Mesendoderm (in vitro differentiated cells): ENCODE data around the gene HPN.

Experiments
- DNase-seq: peaks from one replicate; pipeline ENCODE4 v3.0.0; 2013
- H2AK5ac ChIP-seq: 2 replicates; pipeline ENCODE4 v1.6.1; 2013; ENCODE audit warnings: low read length, inconsistent platforms
- H2BK120ac ChIP-seq: 2 replicates; pipeline ENCODE4 v1.6.1; 2013; ENCODE audit warnings: low read depth, mild to moderate bottlenecking, low read length, moderate library complexity, mixed read lengths
- H2BK15ac ChIP-seq: replicated peaks from 2 replicates; pipeline ENCODE4 v1.6.1; 2013; ENCODE audit warnings: low read depth, mild to moderate bottlenecking, moderate library complexity
- H2BK5ac ChIP-seq: 2 replicates; pipeline ENCODE4 v1.6.1; 2013; ENCODE audit warnings: low read length, inconsistent platforms
- H3K18ac ChIP-seq: 2 replicates; pipeline ENCODE4 v1.6.1; 2013; ENCODE audit warnings: mild to moderate bottlenecking, low read length, mixed read lengths
- H3K23ac ChIP-seq: one replicate; pipeline ENCODE4 v1.6.1; 2013; ENCODE audit warnings: low read length
- H3K27ac ChIP-seq: 2 replicates; pipeline ENCODE4 v1.5.1; 2013; ENCODE audit warnings: low read depth, mild to moderate bottlenecking, inconsistent platforms, low read length, moderate library complexity
- H3K27me3 ChIP-seq: 2 replicates; pipeline ENCODE4 v1.6.1; 2013; ENCODE audit warnings: low read length, control low read depth, mild to moderate bottlenecking, inconsistent platforms; ENCODE audit not compliant: insufficient read depth, poor library complexity
- H3K36me3 ChIP-seq: 2 replicates; pipeline ENCODE4 v1.6.1; 2013; ENCODE audit warnings: low read length, inconsistent platforms; ENCODE audit not compliant: control insufficient read depth, insufficient read depth
- H3K4ac ChIP-seq: one replicate; pipeline ENCODE4 v1.6.1; 2013; ENCODE audit warnings: low read depth, mild to moderate bottlenecking, low read length, moderate library complexity
- H3K4me1 ChIP-seq: 2 replicates; pipeline ENCODE4 v1.6.1; 2013; ENCODE audit warnings: low read depth, low read length, inconsistent platforms; ENCODE audit not compliant: control insufficient read depth
- H3K4me2 ChIP-seq: 2 replicates; pipeline ENCODE4 v1.6.1; 2013; ENCODE audit warnings: low read length
- H3K4me3 ChIP-seq: 2 replicates; pipeline ENCODE4 v1.5.1; 2013; ENCODE audit warnings: mild to moderate bottlenecking, low read length
- H3K56ac ChIP-seq: one replicate; pipeline ENCODE4 v1.6.1; 2013; ENCODE audit warnings: low read length
- H3K79me1 ChIP-seq: 2 replicates; pipeline ENCODE4 v1.6.1; 2013; ENCODE audit warnings: low read length, inconsistent platforms
- H3K79me2 ChIP-seq: 2 replicates; pipeline ENCODE4 v1.6.1; 2013; ENCODE audit warnings: mild to moderate bottlenecking, low read length; ENCODE audit not compliant: control insufficient read depth, insufficient read depth
- H3K9ac ChIP-seq: 2 replicates; pipeline ENCODE4 v1.6.1; 2013; ENCODE audit warnings: low read length, inconsistent platforms
- H4K5ac ChIP-seq: one replicate; pipeline ENCODE4 v1.6.1; 2013; ENCODE audit warnings: low read length
- H4K8ac ChIP-seq: one replicate; pipeline ENCODE4 v1.6.1; 2013; ENCODE audit warnings: low read depth, mild to moderate bottlenecking, control low read depth, low read length, moderate library complexity
- WGBS: extraction: QIAGEN DNeasy Blood & Tissue Kit; methylation state at CpG from one replicate; pipeline ENCODE4 v1.1.7; 2013; ENCODE audit warnings: low lambda C conversion rate, missing lambda C conversion rate; ENCODE audit not compliant: insufficient coverage; ENCODE audit errors: extremely low coverage; 5-methylcytosine and 5-hydroxymethylcytosine counted together

HPN gene

DNA sequence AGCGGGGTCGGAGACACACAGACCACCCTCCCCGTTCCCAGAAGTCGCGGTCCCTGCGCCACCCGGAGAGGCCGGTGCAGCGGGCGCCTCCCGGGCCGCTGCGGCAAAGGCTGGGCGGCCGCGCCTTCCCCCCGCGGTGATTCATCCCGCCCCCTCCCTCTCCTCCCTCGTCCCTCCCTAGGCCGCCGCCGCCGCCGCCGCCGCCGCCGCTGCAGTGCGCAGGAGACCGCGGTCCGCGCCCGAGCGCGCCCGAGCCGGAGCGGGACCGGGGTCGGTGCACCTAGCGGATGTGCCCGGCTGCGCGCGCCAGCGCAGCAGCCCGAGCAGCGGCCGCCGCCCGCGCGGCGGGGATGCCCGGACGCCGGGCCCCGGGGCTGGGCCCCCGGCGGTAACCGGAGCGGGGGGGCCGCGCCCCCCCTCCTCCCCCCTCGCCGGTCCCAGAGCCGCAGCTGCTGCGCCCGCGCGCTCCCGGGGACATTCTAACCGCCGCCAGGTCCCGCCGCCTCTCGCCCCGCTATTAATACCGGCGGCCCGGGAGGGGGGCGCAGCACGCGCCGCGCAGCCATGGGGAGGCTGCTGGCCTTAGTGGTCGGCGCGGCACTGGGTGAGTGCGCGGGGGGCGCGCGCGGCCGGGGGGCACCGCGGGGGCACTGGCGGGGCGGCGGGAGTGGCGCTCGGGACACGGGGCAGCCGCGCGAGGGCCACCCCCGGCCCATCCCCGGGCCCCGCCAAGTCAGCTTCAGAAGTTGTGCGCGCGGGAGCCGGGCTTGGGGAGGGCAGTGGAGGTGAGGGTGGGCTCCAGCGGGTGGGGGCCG, 11.1 kb upstream of the HPN start, which contains the start of gene SCN1B:
Gene SCN1B, plus strand, starts transcription at position 214 of the 815 bp plus-strand sequence. Its CDS starts 351 bp downstream, at position 565.
- Histone ChIP-seq H3K79me2 (no peaks in the 10 kb centered on the region), H3K18ac (peak within 1 kb of the TSS; percentile 52), H3K36me3 (peaks cover 13% of the 10 kb centered on the region), H3K27ac (no peak within 1 kb of the TSS), H4K8ac (no peak within 1 kb of the TSS), H4K5ac (no peak within 1 kb of the TSS), H3K4me2 (peak within 1 kb of the TSS; percentile 57), H2BK15ac (no peak within 1 kb of the TSS), H3K23ac (no peak within 1 kb of the TSS), H2BK120ac (no peak within 1 kb of the TSS), H3K79me1 (no peaks in the 10 kb centered on the region), H3K56ac (peak within 1 kb of the TSS; percentile 64), H2AK5ac (no peak within 1 kb of the TSS), H3K4ac (no peak within 1 kb of the TSS), H3K4me1 (no peaks in the 10 kb centered on the region), H2BK5ac (no peak within 1 kb of the TSS), H3K4me3 (peak within 1 kb of the TSS; percentile 2), H3K9ac (peak within 1 kb of the TSS; percentile 47), H3K27me3 (no peaks in the 10 kb centered on the region)
- WGBS: no CpG with 5 or more reads among the region's 118 CpGs
- DNase-seq: peak; percentile 76

DNA sequence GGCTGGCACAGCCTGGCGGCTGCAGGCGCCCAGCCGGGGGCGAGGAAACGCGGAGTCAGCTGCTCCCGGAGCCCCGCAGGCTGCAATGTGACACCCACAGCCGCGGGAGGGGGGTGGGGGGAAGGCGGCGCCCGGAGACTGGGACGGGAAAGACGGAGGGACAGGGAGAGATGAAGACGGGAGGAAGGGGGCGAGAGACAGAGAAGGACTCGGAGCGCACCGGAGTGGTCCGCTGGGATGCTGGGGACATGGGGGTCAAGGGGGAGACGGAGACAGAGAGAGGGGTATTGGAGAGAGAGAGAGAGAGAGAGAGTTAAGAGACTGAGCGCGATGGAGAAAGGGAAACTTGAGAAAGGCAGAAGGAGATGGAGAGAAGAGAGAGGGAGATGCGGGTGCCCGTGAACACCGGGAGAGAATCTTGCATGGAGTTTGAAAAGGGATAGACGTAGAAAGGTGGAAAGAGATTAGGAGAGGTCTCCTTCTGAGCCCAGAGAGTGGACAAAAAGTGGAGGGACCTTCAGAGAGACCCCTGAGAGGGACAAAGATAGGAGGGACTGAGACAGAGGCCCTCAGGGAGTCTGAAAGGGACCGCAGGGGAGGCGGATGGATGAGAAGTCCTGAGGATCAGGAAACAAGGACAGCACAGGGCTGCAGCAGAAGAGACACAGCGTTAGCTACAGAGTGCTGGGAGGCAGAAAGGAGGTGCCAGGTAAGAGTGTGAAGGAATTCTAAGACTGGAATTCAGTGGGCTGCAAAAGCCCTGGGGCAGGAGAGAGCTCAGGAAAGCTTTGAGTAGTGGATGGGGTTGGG, 10.2 kb upstream of the HPN start:
- WGBS: no CpG with 5 or more reads among the region's 31 CpGs
- no peak overlapping the region for H2BK5ac ChIP-seq
- no peak overlapping the region for H3K27ac ChIP-seq
- H3K4me2 ChIP-seq: peak overlapping the region; percentile 57
- peaks cover 11% of the 10 kb centered on the region for H3K36me3 ChIP-seq
- no peaks in the 10 kb centered on the region for H3K79me2 ChIP-seq
- H3K79me1 ChIP-seq: no peaks in the 10 kb centered on the region
- no peak overlapping the region for H3K4ac ChIP-seq
- H3K9ac ChIP-seq: peak overlapping the region; percentile 47
- peak; percentile 89 for DNase-seq
- no peak overlapping the region for H2BK15ac ChIP-seq
- no peaks in the 10 kb centered on the region for H3K27me3 ChIP-seq
- H3K4me3 ChIP-seq: peak overlapping the region; percentile 2
- no peak overlapping the region for H4K8ac ChIP-seq
- H3K4me1 ChIP-seq: no peaks in the 10 kb centered on the region
- no peak overlapping the region for H2AK5ac ChIP-seq
- no peak overlapping the region for H3K23ac ChIP-seq
- H3K18ac ChIP-seq: peak overlapping the region; percentile 52
- H2BK120ac ChIP-seq: no peak overlapping the region
- H3K56ac ChIP-seq: peak overlapping the region; percentile 64
- no peak overlapping the region for H4K5ac ChIP-seq

DNA sequence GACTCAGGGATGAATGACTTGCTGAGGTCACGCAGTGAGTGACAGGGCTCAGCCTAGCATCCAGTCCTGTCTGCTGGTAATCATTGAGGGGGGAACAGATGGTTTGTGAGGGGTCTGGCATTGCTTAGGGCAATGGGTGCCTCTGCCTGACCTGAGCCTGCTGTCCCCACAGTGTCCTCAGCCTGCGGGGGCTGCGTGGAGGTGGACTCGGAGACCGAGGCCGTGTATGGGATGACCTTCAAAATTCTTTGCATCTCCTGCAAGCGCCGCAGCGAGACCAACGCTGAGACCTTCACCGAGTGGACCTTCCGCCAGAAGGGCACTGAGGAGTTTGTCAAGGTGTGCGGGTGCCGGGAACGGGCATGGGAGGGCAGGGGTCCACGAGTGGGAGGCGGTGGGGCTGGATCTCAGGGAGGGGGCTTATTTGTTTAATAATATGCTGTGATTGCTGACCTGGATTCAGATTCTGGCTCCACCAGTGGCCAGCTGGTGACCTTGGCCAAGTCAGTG, 9.1 kb upstream of the HPN start:
- H3K79me2 ChIP-seq: no peaks in the 10 kb centered on the region
- no peak overlapping the region for H2BK120ac ChIP-seq
- H3K27me3 ChIP-seq: no peaks in the 10 kb centered on the region
- H3K27ac ChIP-seq: no peak overlapping the region
- no peaks in the 10 kb centered on the region for H3K79me1 ChIP-seq
- H3K23ac ChIP-seq: no peak overlapping the region
- no peak for DNase-seq
- peaks cover 2% of the 10 kb centered on the region for H3K36me3 ChIP-seq
- H2BK5ac ChIP-seq: no peak overlapping the region
- no CpG with 5 or more reads among the region's 17 CpGs for WGBS
- H3K4ac ChIP-seq: no peak overlapping the region
- H4K8ac ChIP-seq: no peak overlapping the region
- no peaks in the 10 kb centered on the region for H3K4me1 ChIP-seq
- no peak overlapping the region for H2BK15ac ChIP-seq
- H3K4me3 ChIP-seq: no peak overlapping the region
- H3K56ac ChIP-seq: no peak overlapping the region
- no peak overlapping the region for H2AK5ac ChIP-seq
- H3K18ac ChIP-seq: no peak overlapping the region
- no peak overlapping the region for H3K9ac ChIP-seq
- no peak overlapping the region for H3K4me2 ChIP-seq
- H4K5ac ChIP-seq: no peak overlapping the region

DNA sequence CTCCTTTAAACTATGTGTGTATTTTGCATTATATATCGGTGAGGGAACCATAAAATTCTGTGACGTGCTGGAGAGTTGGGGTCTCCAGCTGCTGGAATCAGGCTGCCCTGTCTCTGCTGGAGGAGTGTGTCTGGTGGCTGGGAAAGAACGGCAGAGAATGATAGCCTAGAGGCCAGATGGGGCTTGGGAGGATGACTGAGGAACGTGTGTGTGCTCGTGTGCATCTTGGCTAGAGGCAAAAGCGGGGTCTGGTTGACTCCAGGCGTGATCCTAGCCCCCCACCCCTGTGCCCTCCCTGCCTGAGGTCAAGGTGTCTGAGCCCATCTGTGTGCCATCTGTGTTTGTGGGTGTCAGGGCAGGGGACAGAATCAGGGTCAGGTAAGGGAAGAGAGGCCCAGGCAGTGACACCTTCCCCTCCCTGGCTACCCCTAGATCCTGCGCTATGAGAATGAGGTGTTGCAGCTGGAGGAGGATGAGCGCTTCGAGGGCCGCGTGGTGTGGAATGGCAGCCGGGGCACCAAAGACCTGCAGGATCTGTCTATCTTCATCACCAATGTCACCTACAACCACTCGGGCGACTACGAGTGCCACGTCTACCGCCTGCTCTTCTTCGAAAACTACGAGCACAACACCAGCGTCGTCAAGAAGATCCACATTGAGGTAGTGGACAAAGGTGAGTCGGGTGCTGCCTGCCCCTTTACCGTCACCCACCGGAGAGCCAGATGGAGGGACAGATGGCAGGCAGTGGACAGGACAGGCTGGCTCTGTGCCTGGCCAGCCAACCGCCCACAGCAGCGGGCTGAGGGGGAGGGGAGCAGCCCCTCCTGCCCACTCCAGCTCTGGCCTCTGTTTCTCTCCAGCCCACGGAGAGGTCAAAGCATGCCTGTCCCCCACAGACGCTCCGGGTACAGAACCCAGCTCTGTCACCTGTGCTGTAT, 8.2 kb upstream of the HPN start:
- no peaks in the 10 kb centered on the region for H3K79me2 ChIP-seq
- H2AK5ac ChIP-seq: no peak overlapping the region
- H3K4me1 ChIP-seq: no peaks in the 10 kb centered on the region
- H2BK15ac ChIP-seq: no peak overlapping the region
- no peak overlapping the region for H2BK120ac ChIP-seq
- no peak overlapping the region for H3K56ac ChIP-seq
- H3K4me2 ChIP-seq: no peak overlapping the region
- no peak for DNase-seq
- no peak overlapping the region for H3K4me3 ChIP-seq
- H3K27ac ChIP-seq: no peak overlapping the region
- no peak overlapping the region for H2BK5ac ChIP-seq
- H3K23ac ChIP-seq: no peak overlapping the region
- no peak overlapping the region for H3K9ac ChIP-seq
- H3K36me3 ChIP-seq: no peaks in the 10 kb centered on the region
- no peaks in the 10 kb centered on the region for H3K79me1 ChIP-seq
- no peaks in the 10 kb centered on the region for H3K27me3 ChIP-seq
- H3K18ac ChIP-seq: no peak overlapping the region
- no peak overlapping the region for H4K5ac ChIP-seq
- no peak overlapping the region for H3K4ac ChIP-seq
- H4K8ac ChIP-seq: no peak overlapping the region
- no CpG with 5 or more reads among the region's 30 CpGs for WGBS

DNA sequence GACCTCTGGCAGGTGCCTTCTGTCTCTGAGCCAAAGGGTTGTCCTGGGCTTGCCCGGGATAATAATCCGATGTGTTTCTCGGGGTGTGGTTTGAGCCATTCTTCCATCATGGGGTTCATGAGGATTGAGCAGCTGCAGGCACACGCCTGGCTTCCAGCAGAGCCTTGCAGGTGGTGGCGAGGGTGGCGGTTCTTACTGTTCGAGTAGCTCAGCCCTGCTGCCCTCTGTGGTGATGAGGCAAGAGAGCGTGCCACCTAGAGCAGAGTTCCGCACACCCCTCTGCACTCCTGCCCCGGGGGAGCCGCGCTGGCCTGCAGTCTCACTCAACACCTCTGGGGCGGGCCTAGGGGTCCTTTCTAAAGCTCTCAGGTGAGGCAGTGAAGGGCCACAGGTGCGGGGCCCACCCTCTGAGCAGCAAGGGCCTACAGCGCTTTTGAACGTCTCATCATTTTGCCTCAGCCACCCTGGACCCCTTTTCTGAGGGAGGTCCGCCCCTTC, 7.5 kb upstream of the HPN start:
- Histone ChIP-seq H2AK5ac (no peak overlapping the region), H4K5ac (no peak overlapping the region), H2BK15ac (no peak overlapping the region), H3K27me3 (no peaks in the 10 kb centered on the region), H3K4me3 (no peak overlapping the region), H3K4ac (no peak overlapping the region), H3K18ac (no peak overlapping the region), H3K4me2 (no peak overlapping the region), H2BK5ac (no peak overlapping the region), H3K4me1 (no peaks in the 10 kb centered on the region), H3K56ac (no peak overlapping the region), H4K8ac (no peak overlapping the region), H3K79me2 (no peaks in the 10 kb centered on the region), H3K79me1 (no peaks in the 10 kb centered on the region), H3K27ac (no peak overlapping the region), H3K9ac (no peak overlapping the region), H3K36me3 (no peaks in the 10 kb centered on the region), H2BK120ac (no peak overlapping the region), H3K23ac (no peak overlapping the region)
- DNase-seq: no peak
- WGBS: no CpG with 5 or more reads among the region's 17 CpGs
